ENCODE results near the gene HOXD1. TPM values are rescaled to one million over a fixed set of nuclear protein-coding genes. Genes with fewer than 3 reads are reported as not detected.
A peak's percentile ranks its signal among the peaks of the same experiment; 100 is the strongest.

Gene HOXD1
- total RNA-seq, 1 donor from 2014 or later: 15.7 TPM

DNA sequence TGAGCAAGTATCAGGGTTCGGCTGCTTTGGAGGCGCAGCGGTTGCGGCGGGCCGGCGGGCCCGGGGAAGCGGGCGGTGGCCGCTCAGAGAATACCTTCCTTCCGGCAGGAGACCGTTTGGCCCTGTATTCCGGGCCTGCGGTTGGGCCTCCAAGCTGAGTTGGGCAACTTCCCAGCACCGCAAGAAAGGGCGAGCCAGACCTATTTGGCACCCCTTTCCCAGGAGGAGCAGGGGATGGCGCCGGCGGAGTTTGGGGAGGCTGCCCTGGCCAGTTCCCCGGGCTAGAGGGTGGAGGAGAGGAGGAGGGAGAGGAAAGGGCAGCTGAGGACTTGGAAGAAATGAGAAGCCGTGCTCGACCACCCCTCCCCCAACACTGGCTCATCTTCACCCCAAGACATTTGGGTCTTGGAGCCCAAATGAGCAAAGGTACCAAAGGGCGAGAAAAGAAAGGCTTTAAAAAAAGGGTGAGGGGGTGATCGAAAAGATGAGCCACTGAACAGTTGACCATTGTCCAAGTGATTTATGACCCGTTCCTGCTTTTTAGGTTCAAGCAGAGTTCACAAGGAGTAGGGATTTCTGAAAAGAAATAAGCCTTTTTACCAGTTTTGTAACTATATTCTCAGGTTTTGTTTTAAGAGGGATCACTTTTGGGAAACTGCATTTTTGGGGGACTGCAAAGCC lies 23.0 kb upstream of the HOXD1 start:
- no peak for DNase-seq (ENCODE audit: low read depth)

DNA sequence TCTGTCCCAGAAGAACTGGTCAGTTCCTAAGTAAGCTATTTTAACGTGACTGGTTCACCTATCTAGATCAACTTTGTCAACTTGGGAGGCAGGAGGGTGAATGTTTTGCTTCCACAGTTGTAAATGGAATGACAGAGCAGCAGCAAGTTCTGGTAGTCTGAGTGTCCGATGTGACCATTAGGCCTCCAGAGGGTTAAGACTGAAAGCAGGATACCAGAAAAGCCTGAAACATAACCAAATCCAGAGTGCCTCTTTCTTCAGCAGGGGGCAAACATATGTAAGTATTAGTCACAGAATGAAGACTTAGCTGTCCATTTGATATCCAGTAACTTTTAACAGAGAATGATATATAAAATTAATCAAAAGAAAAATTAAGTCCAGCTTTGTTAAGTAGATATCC lies 22.2 kb upstream of the HOXD1 start:
- DNase-seq (ENCODE audit: low read depth): no peak

DNA sequence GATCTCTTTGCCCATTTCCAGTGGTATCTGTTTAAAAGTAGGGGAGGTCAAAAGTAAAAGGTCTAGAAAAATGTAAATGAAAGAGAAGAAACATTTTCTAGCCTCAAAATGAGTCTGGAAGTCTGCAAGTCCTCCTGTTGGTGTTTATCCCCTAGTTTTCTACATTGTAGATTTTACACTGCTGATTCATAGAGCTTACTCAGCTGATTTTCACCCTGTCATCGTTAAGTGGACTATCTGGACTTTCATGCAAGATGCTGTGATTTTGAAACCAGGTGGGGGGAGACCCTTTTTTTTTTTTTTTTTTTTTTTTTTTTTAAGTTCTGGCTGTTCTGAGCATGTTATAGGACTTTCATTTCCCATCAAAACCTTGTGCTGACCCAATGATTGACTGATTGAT lies 21.1 kb upstream of the HOXD1 start:
- DNase-seq (ENCODE audit: low read depth): peak; percentile 66

DNA sequence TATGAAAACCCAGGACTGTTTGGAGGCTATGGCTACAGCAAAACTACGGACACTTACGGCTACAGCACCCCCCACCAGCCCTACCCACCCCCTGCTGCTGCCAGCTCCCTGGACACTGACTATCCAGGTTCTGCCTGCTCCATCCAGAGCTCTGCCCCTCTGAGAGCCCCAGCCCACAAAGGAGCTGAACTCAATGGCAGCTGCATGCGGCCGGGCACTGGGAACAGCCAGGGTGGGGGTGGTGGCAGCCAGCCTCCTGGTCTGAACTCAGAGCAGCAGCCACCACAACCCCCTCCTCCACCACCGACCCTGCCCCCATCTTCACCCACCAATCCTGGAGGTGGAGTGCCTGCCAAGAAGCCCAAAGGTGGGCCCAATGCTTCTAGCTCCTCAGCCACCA lies 19.3 kb upstream of the HOXD1 start:
- DNase-seq (ENCODE audit: low read depth): no peak

DNA sequence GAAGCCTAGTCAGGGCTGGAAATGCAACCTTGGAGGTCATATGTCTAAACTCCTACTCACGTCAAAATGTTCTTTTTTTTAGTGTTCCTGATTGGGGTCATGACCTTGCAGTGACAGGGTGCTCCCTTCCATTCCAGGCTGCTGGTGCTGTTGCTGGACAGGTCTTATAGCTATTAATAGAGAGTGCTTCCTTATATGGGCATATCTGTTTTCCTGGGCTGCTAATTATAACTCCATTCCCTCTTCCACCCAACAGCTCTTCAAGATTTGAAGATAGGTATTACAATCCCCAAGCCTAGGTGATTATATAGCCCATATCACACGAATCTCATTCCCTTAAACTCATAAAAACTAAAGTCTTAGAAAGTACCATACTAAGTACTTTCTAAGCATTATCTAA lies 18.8 kb upstream of the HOXD1 start:
- DNase-seq (ENCODE audit: low read depth): no peak

DNA sequence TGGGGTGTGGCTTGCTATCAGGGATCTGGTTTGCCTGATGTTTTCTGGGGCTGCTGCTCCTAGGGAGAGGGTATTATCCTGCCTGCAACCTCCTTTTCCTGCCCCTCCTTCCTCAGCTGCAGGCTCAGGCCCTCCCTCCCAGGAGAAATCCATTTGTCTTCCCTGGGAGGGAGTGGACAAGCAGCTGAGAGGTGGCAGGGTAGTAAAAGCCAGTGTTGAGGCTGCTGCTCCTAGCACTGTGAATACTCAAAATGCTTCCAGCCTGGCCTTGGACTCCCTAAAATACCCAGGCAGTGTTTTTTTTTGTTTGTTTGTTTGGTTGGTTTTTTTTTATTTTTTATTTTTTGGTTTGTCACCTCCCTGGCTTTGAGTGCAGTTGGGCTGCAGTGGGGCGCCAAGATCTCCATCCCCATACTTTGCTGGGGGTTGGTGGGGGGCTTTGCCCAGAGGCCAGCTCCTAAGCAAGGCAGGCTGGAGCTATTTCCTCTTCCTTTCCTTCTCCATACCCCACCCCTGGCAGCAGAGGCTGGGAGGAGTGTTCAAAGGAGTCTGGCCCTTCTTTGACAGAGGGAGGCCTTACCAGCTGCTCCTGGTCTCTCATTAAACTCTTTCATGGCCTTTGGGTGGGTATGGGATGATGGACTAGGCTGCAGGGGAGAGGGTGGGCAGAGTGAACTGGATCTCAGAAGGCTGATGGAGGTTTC lies 17.7 kb upstream of the HOXD1 start:
- DNase-seq (ENCODE audit: low read depth): no peak

DNA sequence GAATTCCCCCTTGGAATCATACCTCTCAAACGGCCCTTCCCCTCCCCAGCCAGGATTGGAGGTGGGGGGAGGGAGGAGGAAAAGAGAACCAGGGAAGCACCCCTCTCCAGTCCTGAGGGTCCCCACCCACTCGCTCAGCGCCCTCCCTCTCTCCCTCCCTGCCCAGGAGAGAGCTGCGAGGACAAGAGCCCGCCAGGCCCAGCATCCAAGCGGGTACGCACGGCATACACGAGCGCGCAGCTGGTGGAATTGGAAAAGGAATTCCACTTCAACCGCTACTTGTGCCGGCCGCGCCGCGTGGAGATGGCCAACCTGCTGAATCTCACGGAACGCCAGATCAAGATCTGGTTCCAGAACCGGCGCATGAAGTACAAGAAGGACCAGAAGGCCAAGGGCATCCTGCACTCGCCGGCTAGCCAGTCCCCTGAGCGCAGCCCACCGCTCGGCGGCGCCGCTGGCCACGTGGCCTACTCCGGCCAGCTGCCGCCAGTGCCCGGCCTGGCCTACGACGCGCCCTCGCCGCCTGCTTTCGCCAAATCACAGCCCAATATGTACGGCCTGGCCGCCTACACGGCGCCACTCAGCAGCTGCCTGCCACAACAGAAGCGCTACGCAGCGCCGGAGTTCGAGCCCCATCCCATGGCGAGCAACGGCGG lies 17.0 kb upstream of the HOXD1 start:
- no peak for DNase-seq (ENCODE audit: low read depth)

DNA sequence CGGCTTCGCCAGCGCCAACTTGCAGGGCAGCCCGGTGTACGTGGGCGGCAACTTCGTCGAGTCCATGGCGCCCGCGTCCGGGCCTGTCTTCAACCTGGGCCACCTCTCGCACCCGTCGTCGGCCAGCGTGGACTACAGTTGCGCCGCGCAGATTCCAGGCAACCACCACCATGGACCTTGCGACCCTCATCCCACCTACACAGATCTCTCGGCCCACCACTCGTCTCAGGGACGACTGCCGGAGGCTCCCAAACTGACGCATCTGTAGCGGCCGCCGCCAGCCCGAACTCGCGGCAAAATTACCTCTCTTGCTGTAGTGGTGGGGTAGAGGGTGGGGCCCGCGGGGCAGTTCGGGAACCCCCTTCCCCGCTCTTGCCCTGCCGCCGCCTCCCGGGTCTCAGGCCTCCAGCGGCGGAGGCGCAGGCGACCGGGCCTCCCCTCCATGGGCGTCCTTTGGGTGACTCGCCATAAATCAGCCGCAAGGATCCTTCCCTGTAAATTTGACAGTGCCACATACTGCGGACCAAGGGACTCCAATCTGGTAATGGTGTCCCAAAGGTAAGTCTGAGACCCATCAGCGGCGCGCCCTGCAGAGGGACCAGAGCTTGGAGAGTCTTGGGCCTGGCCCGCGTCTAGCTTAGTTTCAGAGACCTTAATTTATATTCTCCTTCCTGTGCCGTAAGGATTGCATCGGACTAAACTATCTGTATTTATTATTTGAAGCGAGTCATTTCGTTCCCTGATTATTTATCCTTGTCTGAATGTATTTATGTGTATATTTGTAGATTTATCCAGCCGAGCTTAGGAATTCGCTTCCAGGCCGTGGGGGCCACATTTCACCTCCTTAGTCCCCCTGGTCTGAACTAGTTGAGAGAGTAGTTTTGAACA lies 16.2 kb upstream of the HOXD1 start:
- DNase-seq (ENCODE audit: low read depth): no peak

DNA sequence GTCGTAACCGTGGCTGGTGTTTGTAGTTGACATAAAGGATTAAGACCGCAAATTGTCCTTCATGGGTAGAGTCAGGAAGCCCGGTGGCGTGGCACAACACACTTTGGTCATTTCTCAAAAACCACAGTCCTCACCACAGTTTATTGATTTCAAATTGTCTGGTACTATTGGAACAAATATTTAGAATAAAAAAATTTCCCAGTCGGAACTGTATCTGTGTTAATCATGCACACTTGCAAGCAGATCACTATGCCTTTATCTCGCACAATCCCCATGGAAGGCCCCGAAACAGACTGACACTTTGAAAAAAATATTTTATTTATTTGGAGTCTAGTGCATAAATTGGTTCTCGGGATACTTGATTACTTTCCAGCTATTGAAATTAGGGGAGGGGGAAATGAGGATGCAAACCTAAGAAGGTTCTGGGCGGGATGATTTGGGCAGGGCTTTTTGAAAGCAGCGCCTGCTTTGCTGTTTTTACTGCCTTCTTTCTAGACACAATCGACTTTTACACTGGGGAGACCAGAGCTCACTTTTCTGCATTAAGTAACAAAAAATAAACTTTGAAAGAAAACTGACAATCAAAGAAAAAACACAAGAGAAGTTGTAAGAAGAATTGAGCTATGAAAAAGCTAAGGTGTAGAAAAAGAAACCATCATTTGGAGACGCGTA lies 15.4 kb upstream of the HOXD1 start:
- DNase-seq (ENCODE audit: low read depth): no peak

DNA sequence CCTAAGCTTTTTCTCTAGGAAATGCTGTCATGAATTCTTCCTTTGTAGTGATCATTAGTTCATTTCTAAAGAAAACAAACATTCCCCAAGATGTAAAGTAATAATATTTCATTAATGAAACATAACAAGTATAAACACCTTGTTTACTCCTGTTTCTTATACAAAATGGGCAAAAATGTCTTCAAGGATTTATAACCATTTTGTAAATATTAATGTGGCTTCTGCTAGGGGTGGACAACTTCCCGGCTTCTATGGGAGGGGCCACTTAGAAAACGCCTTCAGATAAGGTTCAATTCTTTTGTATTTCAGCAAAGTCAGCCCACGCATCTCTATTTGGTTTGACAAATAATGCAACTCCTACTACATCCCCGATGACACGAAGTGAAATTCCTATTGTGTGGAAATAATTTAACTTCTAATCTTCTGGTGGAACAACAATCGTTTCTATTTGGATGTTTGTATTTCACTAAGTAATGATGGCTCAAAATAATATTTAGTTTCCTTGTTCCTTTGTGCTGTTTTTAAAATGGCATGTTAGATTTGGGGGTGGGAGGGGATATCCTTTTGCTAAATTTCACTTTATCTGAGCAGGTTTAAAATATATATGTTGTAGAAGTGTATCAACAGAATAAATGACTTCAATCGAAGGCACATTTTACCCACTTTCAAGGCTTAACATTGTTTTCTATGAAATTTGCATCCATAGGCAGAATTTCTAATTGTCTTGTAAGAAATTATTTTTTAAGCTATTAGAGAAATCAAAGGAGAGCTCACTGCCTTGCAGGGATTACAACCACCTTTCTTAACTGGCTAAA lies 14.7 kb upstream of the HOXD1 start:
- no peak for DNase-seq (ENCODE audit: low read depth)

DNA sequence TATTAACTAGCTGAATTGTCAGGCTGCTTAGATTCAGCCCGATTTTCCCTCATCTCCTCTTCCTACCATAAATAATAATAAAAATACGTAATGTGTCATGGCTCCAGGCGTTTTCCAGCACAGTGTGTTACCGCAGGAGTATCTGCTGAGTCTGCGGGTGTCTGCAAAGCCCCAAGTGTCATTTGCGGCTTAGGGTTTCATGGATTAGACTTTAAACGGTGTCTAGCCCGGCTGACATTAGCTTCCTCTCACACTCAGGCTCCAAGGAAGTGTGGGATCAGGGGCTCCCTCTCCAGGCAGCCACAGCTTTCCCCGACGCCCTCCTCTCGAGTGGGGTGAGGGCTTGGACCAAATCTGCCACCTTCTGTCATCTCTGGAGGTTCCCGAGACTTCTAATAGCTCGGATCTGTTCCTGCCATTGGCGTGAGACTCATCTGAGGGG lies 14.1 kb upstream of the HOXD1 start:
- DNase-seq (ENCODE audit: low read depth): peak; percentile 78

DNA sequence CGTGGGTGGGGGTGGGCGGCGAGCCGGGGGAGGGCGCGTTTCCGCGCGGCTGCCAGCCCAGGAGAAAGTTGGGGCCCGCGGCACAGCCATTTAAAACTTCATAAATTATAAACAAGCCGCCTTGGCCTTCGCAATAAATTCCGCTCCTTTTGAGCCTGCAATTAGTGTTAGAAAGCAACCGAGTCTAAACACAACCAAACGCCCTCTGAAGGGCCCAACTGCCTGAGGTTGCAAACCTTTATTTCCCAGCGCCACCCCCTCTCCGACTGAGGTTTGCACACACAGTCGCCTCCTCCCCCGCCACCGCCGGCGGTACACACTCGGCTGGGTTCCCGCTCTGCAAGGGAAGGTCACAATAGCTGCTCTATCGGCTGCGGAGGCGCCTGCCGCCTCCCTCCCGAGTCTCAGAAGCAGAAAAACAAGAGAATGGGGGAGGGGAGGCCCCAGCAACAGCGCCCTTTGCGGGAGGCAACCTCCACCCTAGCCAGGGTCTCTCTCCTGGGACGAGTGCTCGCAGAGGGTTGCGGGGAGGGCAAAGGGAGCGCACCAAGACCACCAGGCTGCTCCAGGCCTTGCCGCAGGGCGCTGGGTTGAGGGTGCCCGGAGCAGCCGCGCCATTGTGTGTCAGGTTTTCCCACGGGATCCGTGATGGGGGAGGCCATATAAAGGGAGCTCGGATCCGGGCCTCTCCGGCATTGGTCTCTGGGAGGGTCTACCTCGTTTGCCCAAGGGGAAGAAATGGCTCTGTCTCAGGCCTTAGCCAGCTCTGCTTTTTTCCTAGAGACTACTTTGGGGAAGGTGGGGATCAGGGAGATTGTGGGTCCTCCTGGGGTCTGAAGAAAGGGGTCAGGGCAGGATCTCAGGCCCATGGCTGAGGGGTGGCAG lies 13.4 kb upstream of the HOXD1 start:
- DNase-seq (ENCODE audit: low read depth): peak; percentile 76

DNA sequence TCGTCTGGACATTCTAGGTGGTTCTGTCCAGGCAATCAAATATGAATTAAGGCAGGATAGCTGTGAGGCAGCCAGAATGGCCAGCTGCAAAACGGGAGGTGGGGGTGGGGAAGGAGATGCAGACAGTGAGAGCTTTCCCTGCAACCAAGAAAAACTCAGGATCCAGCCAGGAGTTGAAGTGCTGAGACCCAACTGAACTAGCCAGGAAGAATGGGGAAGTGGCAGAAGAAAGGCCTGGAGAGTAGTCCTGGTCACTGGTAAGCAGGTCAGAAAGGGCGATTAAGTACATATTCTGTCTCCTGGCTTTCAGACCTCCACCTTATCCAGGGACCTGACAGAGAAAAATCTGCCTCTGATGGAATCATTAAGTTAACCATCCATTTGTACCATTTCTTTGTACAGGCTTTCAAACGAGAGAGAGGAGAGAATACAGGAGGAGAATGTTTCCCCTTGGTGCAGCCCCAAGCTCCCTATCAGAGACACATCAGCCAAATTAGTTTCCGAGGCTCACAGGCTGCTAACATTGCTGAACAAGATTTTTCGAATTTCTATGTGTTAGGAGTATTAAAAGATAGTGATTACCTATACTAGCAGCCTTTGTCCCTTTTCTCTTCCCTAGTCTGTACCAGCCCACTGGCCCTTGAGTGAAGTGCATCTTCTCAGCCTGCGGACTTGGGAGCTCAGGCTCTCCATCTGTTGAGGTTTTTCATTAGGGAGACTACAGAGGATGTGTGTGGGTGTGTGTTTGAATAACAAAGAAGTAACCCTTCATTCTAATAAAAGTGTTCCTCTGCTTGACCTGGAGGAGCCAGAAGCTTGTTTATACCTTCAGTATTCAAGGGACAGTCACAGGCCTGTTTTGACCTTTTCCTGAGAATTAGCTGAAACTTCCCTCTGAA lies 12.5 kb upstream of the HOXD1 start:
- DNase-seq (ENCODE audit: low read depth): no peak

DNA sequence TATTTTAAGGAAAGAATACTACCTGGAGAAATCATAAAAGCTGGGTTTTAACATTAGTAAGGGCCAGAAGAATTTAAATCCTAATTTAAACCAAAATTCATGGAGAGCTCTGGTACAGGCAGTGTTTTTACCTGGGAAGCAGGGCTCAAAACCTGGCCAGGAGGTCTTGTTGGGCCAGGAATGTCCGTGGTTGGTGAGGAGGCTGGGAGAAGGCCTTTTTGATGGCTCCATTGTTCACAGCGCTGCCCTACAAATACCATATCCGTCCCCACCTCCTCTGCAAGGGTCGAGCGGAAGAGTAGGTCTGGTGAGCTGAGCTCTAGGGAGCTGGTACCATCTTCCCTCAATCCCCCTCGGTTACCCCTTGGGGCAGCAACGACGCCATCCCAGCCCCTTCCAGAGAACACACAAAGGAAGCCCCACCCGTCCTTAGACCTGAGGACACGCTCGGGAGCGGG lies 10.9 kb upstream of the HOXD1 start:
- no peak for DNase-seq (ENCODE audit: low read depth)

DNA sequence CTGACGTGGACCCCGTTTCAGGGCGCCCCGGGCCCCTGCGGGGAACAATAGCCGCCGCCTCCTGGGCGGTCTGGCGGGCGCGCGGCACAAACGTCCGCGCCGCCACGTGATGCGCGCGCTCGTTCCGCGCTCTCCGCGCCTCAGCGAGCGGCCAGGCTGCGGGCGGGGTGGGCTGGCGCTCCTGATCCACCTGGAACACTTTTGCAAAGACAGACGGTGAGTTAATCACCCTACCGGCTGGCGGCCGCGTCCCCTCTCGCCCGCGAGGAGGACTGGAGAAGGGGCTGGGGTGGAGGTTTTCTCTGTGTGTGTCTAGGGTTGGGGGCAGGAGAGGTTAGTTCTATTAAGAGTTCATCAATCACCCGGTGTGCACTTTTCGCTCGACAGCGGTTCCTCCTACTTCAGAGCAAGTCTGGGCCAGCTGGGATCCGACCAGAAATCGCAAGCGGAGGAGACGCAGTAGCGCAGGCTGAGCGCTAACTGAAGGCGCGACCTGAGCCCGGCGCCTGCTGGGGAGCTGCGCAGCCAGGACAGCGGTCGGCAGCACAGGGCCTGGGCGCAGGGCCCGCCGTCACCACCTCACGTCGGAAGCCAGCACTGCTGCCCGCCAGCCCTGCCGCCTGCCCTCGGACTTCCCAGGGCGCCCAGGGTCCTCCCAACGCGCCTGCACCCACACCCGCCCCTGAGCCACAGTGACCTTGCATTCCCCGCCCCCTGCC lies 10.3 kb upstream of the HOXD1 start:
- peak; percentile 77 for DNase-seq (ENCODE audit: low read depth)

DNA sequence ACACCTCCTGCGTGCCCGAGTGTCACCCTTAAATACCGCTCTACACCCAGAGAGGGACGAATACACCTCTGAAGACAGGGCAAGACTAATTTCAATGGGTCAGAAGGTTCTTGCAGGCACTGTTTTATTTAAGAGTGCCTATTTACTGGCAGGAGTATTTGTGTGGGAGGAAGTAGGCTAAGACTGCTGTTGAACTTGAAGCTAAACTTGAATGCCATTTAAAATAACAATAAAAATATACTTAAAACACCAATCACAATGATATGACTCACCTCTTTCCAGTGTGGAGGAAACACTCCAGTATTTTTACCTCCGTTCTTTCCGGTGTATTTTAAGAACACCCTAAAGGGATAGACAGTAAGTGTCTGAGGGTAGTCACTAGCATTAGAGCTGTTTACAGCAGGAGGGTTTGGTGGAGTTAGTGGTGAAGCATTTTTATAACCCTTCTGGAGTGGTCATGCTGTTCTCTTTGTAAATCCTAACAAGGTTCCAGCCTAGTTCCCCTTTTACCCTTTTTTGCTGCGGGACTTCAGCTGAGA lies 9.6 kb upstream of the HOXD1 start:
- peak; percentile 96 for DNase-seq (ENCODE audit: low read depth)

DNA sequence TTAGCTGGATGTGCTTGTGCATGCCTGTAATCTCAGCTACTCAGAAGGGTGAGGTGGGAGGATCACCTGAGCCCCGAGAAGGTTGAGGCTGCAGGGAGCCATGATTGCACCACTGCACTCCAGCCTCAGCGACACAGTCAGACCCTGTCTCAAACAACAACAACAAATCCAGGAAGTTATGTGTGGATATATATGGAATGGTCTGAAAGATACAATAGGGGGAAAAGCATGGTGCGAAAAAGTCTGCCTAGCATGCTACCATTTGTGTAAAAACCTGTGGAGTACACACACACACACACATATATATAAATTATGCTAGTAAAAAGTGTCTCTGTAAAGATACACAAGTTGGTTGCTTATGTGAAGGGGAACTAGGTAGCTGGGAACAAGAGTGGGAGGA lies 6.9 kb upstream of the HOXD1 start:
- DNase-seq (ENCODE audit: low read depth): no peak

DNA sequence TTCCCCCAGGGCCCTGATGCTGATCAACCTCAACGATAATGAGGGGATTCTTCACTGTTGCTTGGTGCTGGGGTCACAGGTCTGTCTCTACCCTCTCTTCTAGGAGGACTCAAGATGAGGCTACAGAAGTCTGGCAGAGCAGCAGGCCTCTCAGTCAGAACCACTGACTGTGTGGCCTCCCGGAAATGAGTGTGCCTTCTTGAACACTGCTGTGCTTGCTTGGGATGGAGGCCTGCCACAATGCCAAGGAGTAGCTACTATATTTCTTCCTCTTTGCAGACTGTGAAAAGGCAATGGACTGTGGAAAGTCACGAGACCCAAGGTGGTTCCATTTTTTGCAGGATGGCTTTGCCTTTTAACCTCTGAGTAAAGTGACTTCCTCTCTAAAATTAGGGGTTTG lies 5.8 kb upstream of the HOXD1 start:
- no peak for DNase-seq (ENCODE audit: low read depth)
